ENCODE data around the gene ANKZF1. TPM values are rescaled to one million over a fixed set of nuclear protein-coding genes. Genes with fewer than 3 reads are reported as not detected.

Gene ANKZF1
- total and polyA plus RNA-seq, 2 donors (not counting 1 experiment from before 2014, with no cell fraction given), result 152 to 181 TPM

DNA sequence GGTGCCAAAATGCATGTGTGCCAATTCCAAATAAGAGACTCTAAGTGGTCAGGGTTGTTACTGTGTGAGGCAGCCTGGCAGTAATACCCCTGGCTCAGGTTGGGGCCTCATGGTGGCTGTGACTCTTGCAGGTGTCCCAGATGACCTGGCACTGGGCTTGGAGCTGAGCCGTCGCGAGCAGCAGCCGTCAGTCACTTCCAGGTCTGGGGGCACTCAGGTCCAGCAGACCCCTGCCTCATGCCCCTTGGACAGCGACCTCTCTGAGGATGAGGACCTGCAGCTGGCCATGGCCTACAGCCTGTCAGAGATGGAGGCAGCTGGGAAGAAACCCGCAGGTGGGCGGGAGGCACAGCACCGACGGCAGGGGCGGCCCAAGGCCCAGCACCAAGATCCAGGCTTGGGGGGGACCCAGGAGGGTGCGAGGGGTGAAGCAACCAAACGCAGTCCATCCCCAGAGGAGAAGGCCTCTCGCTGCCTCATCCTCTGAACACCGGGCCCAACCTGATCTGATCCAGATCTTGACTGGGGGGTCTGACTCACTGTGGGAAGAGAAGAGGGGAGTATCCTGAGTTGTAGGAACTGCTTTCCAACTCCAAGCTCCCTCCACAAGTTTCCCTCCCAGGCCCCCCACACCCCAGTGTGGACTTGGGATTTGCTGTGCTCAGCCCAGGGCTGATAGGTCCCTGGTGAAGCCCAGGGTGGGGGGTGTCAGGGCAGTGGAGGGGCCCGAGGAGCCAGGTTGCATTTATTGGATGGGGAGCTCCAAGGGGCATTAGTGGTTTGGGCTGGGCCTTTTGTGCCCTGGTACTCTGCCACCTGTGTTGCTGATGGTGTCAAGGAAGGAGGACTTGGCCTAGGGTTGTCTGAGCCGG is 55.1 kb downstream of the ANKZF1 start:
- H3K4me2 ChIP-seq (replicated peaks; ENCODE audit: low read depth, low read length, poor library complexity, severe bottlenecking), result no peak overlapping the region
- Mint-ChIP-seq H3K4me3 (no peak overlapping the region), H3K4me1 (peaks cover 17% of the 10 kb centered on the region), H3K9me3 (ENCODE audit: insufficient read depth) (no peaks in the 10 kb centered on the region), H3K27me3 (no peaks in the 10 kb centered on the region), H3K27ac (no peak overlapping the region)
- no peak overlapping the region for H3K27ac ChIP-seq (ENCODE audit: low read length in 2 of 2)
- H4K20me1 ChIP-seq (ENCODE audit: control insufficient read depth, insufficient read depth, low read length, poor library complexity, severe bottlenecking), result peaks cover 49% of the 10 kb centered on the region
- peaks cover 14 to 19% of the 10 kb centered on the region in 2 donors for H3K4me1 ChIP-seq (ENCODE audit: control insufficient read depth in 2 of 2, insufficient read depth in 2 of 2, low read length in 2 of 2)
- H2AFZ ChIP-seq (ENCODE audit: insufficient read depth, low read depth, low read length, poor library complexity, severe bottlenecking), result no peak overlapping the region
- intact Hi-C loops (cut with micrococcal nuclease), result no loop called here
- ChIA-PET POLR2A (interaction anchor here (1.4 kb wide), 1 partner anchor 10 kb away, joined by 5 read pairs; no protein-coding TSS in a partner anchor), CTCF (interaction anchor here (15.8 kb wide), 1 partner anchor 9 kb away, joined by 239 read pairs; no protein-coding TSS in a partner anchor)
- DNase-seq (no peak), ATAC-seq (ENCODE audit: low read depth) (no peak)
- H3K27me3 ChIP-seq (replicated peaks in 1 of 4; ENCODE audit: control extremely low read depth in 1 of 4, control insufficient read depth in 3 of 4, insufficient read depth in 4 of 4, low read length in 3 of 4), result no peaks in the 10 kb centered on the region
- H3K79me2 ChIP-seq (ENCODE audit: control insufficient read depth, insufficient read depth, low read length), result no peaks in the 10 kb centered on the region
- H3K4me3 ChIP-seq (ENCODE audit: control extremely low read depth in 1 of 5, extremely low read depth in 1 of 5, insufficient read depth in 1 of 5, low read depth in 2 of 5, low read length in 4 of 5), result no peak overlapping the region
- H3K9ac ChIP-seq (ENCODE audit: low read length), result no peak overlapping the region
- peaks cover 2 to 62% of the 10 kb centered on the region in 2 experiments for H3K36me3 ChIP-seq (replicated peaks in 1 of 2; ENCODE audit: control extremely low read depth in 1 of 2, control insufficient read depth in 1 of 2, extremely low read depth in 1 of 2, insufficient read depth in 2 of 2, low read length in 1 of 2)
- TF ChIP-seq, protein P1, sequence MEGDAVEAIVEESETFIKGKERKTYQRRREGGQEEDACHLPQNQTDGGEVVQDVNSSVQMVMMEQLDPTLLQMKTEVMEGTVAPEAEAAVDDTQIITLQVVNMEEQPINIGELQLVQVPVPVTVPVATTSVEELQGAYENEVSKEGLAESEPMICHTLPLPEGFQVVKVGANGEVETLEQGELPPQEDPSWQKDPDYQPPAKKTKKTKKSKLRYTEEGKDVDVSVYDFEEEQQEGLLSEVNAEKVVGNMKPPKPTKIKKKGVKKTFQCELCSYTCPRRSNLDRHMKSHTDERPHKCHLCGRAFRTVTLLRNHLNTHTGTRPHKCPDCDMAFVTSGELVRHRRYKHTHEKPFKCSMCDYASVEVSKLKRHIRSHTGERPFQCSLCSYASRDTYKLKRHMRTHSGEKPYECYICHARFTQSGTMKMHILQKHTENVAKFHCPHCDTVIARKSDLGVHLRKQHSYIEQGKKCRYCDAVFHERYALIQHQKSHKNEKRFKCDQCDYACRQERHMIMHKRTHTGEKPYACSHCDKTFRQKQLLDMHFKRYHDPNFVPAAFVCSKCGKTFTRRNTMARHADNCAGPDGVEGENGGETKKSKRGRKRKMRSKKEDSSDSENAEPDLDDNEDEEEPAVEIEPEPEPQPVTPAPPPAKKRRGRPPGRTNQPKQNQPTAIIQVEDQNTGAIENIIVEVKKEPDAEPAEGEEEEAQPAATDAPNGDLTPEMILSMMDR (IDR thresholded peaks at IDR 0.05), result no peak
- TF ChIP-seq EZH2 (IDR thresholded peaks at IDR 0.05; ENCODE audit: borderline replicate concordance, insufficient read depth, low read depth, low read length, poor library complexity, severe bottlenecking), result no peak
- WGBS (ENCODE audit: insufficient coverage), result 97% methylated on average over 15 of the region's 16 CpGs
- H3K9me3 ChIP-seq (ENCODE audit: control extremely low read depth in 1 of 3, control insufficient read depth in 2 of 3, insufficient read depth in 1 of 3, low read length in 2 of 3), result no peaks in the 10 kb centered on the region

DNA sequence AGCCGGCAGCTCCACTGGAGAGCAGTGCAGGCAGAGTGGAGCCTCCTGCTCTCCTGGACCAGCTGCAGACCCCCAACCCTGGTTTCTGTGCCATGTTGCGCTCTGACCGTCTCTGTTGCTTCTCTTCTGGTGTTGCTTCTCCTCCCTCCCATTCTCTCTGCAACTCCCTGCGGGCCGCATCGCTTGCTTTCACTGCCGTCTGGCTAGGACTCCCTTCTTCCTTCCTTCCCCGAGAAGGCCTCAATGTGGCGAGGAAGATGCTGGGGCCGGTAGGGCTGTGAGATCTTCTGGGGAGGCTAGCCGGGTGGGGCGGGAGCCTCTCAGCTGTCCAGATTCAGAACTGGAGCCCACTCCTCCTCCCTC is 55.7 kb downstream of the ANKZF1 start:
- Histone ChIP-seq H3K36me3 (replicated peaks in 1 of 2; ENCODE audit: control extremely low read depth in 1 of 2, control insufficient read depth in 1 of 2, extremely low read depth in 1 of 2, insufficient read depth in 2 of 2, low read length in 1 of 2) (peaks cover 2 to 59% of the 10 kb centered on the region in 2 experiments), H3K27me3 (replicated peaks in 1 of 4; ENCODE audit: control extremely low read depth in 1 of 4, control insufficient read depth in 3 of 4, insufficient read depth in 4 of 4, low read length in 3 of 4) (no peaks in the 10 kb centered on the region), H3K4me2 (replicated peaks; ENCODE audit: low read depth, low read length, poor library complexity, severe bottlenecking) (no peak overlapping the region), H3K4me3 (ENCODE audit: control extremely low read depth in 1 of 5, extremely low read depth in 1 of 5, insufficient read depth in 1 of 5, low read depth in 2 of 5, low read length in 4 of 5) (no peak overlapping the region), H2AFZ (ENCODE audit: insufficient read depth, low read depth, low read length, poor library complexity, severe bottlenecking) (no peak overlapping the region), H3K4me1 (ENCODE audit: control insufficient read depth in 2 of 2, insufficient read depth in 2 of 2, low read length in 2 of 2) (peaks cover 8 to 13% of the 10 kb centered on the region in 2 donors), H3K79me2 (ENCODE audit: control insufficient read depth, insufficient read depth, low read length) (no peaks in the 10 kb centered on the region), H3K9ac (ENCODE audit: low read length) (no peak overlapping the region), H3K27ac (ENCODE audit: low read length in 2 of 2) (no peak overlapping the region), H3K9me3 (ENCODE audit: control extremely low read depth in 1 of 3, control insufficient read depth in 2 of 3, insufficient read depth in 1 of 3, low read length in 2 of 3) (no peaks in the 10 kb centered on the region), H4K20me1 (ENCODE audit: control insufficient read depth, insufficient read depth, low read length, poor library complexity, severe bottlenecking) (peaks cover 43% of the 10 kb centered on the region)
- POLR2A ChIA-PET, result interaction anchor here (1.4 kb wide), 1 partner anchor 9 kb away, joined by 5 read pairs; no protein-coding TSS in a partner anchor
- Mint-ChIP-seq H3K27me3 (no peaks in the 10 kb centered on the region), H3K9me3 (ENCODE audit: insufficient read depth) (no peaks in the 10 kb centered on the region), H3K27ac (no peak overlapping the region), H3K4me1 (peaks cover 11% of the 10 kb centered on the region), H3K4me3 (no peak overlapping the region)
- ATAC-seq (ENCODE audit: low read depth) (no peak), DNase-seq (no peak)
- TF ChIP-seq, protein P1 (IDR thresholded peaks at IDR 0.05), result no peak
- no peak for TF ChIP-seq EZH2 (IDR thresholded peaks at IDR 0.05; ENCODE audit: borderline replicate concordance, insufficient read depth, low read depth, low read length, poor library complexity, severe bottlenecking)
- intact Hi-C loops (cut with micrococcal nuclease), result no loop called here
- CTCF ChIA-PET, result interaction anchor here (15.8 kb wide), 1 partner anchor 8 kb away, joined by 239 read pairs; no protein-coding TSS in a partner anchor
- 96% methylated on average over 5 of the region's 12 CpGs for WGBS (ENCODE audit: insufficient coverage)

All from B cell (primary cell).